HG03159 (cell line): ENCODE results near the gene NEMP2.
"Not testable (repeated sequence)": the region's sequence is repeated elsewhere in the genome, so short reads cannot be mapped to it uniquely, and the experiment has no call there.

Source experiments
- ATAC-seq: cut with Tn5 transposase; IDR thresholded peaks from one replicate; pipeline ENCODE4 v1.9.1; 2021; ENCODE audit warnings: mild to moderate bottlenecking, moderate library complexity; ENCODE audit not compliant: unreplicated experiment

Gene NEMP2

GRCh38 chr2:190527918-190528317 is 6.6 kb downstream of the NEMP2 start:
- ATAC-seq: no peak

- no peak for ATAC-seq
Observed at GRCh38 chr2:190527214-190527613, 7.3 kb downstream of the NEMP2 start.

- ATAC-seq: no peak
Observed at GRCh38 chr2:190526105-190526750, 8.3 kb downstream of the NEMP2 start.

GRCh38 chr2:190524928-190525327 is 9.6 kb downstream of the NEMP2 start:
- ATAC-seq: no peak

- ATAC-seq: no peak
Observed at GRCh38 chr2:190519975-190520767, 14.4 kb downstream of the NEMP2 start.

- ATAC-seq: no peak
Observed at GRCh38 chr2:190517468-190517867, 17.1 kb downstream of the NEMP2 start.

- ATAC-seq: no peak
Observed at GRCh38 chr2:190515687-190516086, 18.8 kb downstream of the NEMP2 start.

GRCh38 chr2:190514676-190515075 is 19.8 kb downstream of the NEMP2 start:
- ATAC-seq: no peak

- ATAC-seq: no peak
Observed at GRCh38 chr2:190513877-190514276, 20.6 kb downstream of the NEMP2 start.

GRCh38 chr2:190512539-190513095 is 21.9 kb downstream of the NEMP2 start:
- no peak for ATAC-seq

GRCh38 chr2:190511104-190511503 is 23.4 kb downstream of the NEMP2 start:
- no peak for ATAC-seq

- not testable (repeated sequence) for ATAC-seq
Observed at GRCh38 chr2:190509895-190510294, 24.6 kb downstream of the NEMP2 start.

GRCh38 chr2:190507135-190507534 is 27.4 kb downstream of the NEMP2 start:
- no peak for ATAC-seq

GRCh38 chr2:190506666-190507065 is 27.9 kb downstream of the NEMP2 start:
- ATAC-seq: no peak

GRCh38 chr2:190505696-190506095 is 28.8 kb downstream of the NEMP2 start:
- ATAC-seq: no peak

GRCh38 chr2:190504912-190505311 is 29.6 kb downstream of the NEMP2 start:
- no peak for ATAC-seq

- no peak for ATAC-seq
Observed at GRCh38 chr2:190503088-190503487, 31.4 kb downstream of the NEMP2 start.

GRCh38 chr2:190501702-190502407 is 32.7 kb downstream of the NEMP2 start:
- ATAC-seq: no peak

- ATAC-seq: no peak
Observed at GRCh38 chr2:190501231-190501630, 33.3 kb downstream of the NEMP2 start.

- no peak for ATAC-seq
Observed at GRCh38 chr2:190500054-190500502, 34.4 kb downstream of the NEMP2 start.

- no peak for ATAC-seq
Observed at GRCh38 chr2:190499273-190499672, 35.2 kb downstream of the NEMP2 start.
